Right atrium auricular region (tissue), 2 donors: ENCODE measurements around the gene FRAS1. TPM values are rescaled to one million over a fixed set of nuclear protein-coding genes. Genes with fewer than 3 reads are reported as not detected.

Experiments
- DNase-seq: peaks from one replicate; pipeline ENCODE4 v3.0.0-alpha.2; 2019; ENCODE audit warnings: low spot score
- H3K27ac ChIP-seq, 2 donors: fragments of 200-600 bp; sonication (generic); 1 replicate in 1 of 2; 2 replicates in 1 of 2; pipeline ENCODE4 v1.5.1; 2016 to 2019
- H3K27me3 ChIP-seq, 2 donors: fragments of 200-600 bp; sonication (generic); one replicate each; pipeline versions ENCODE4 v1.5.1 to v1.6.0; 2017 to 2019
- H3K36me3 ChIP-seq: fragments of 200-600 bp; sonication (generic); one replicate; pipeline ENCODE4 v1.5.1; 2016
- H3K4me1 ChIP-seq, 2 donors: fragments of 200-600 bp; sonication (generic); one replicate each; pipeline versions ENCODE4 v1.5.1 to v1.6.0; 2017 to 2019
- H3K4me3 ChIP-seq, 2 donors: fragments of 200-600 bp; sonication (generic); 1 replicate in 1 of 2; 2 replicates in 1 of 2; pipeline ENCODE4 v1.5.1; 2017 to 2019; ENCODE audit warnings: mild to moderate bottlenecking in 1 of 2, moderate library complexity in 1 of 2
- H3K9me3 ChIP-seq, 2 donors: fragments of 200-600 bp; sonication (generic); one replicate each; pipeline ENCODE4 v1.5.1; 2019
- CTCF ChIP-seq, 2 donors: fragments of 200-600 bp; sonication (generic); IDR thresholded peaks; one replicate each; pipeline ENCODE4 v1.5.1; 2019; ENCODE audit warnings: antibody characterized with exemption in 2 of 2
- total RNA-seq, 2 donors: library from RNA; depleted of rRNA; stranded (reverse); fragments of >200 nt; gene quantifications; one replicate each; pipeline ENCODE4 v1.1.0, GENCODE V29; 2016

FRAS1 gene
- total RNA-seq, 2 donors from 2014 or later, result 5.8 to 12.9 TPM

- DNase-seq, result no peak
These were observed 494.6 kb downstream of the FRAS1 start, which contains the start of gene ANXA3 for GRCh38 chr4:78551420-78552351. TSS of gene ANXA3 (plus strand) at chr4:78551770. CDS start at chr4:78554474, 2,704 bp downstream.

GRCh38 chr4:78552389-78553042, 495.4 kb downstream of the FRAS1 start:
- Histone ChIP-seq H3K36me3 (no peaks in the 10 kb centered on the region), H3K27me3 (no peaks in the 10 kb centered on the region), H3K9me3 (no peaks in the 10 kb centered on the region), H3K4me1 (peaks cover 0 to 8% of the 10 kb centered on the region in 2 donors), H3K4me3 (peak overlapping the region; percentile 51 to 67), H3K27ac (peak overlapping the region; percentile 79 to 81)
- TF ChIP-seq CTCF (IDR thresholded peaks at IDR 0.05), result no peak
- DNase-seq, result no peak

More at GRCh38 chr4:78551420-78552351, 494.6 kb downstream of the FRAS1 start, which contains the start of gene ANXA3:
- Histone ChIP-seq H3K27ac (peak within 1 kb of the TSS; percentile 79 to 81), H3K36me3 (no peaks in the 10 kb centered on the region), H3K4me3 (peak within 1 kb of the TSS; percentile 51 to 67), H3K9me3 (no peaks in the 10 kb centered on the region), H3K27me3 (no peaks in the 10 kb centered on the region), H3K4me1 (peaks cover 0 to 8% of the 10 kb centered on the region in 2 donors)
- TF ChIP-seq CTCF (IDR thresholded peaks at IDR 0.05), result no peak

GRCh38 chr4:78553043-78553396, 495.9 kb downstream of the FRAS1 start:
- no peaks in the 10 kb centered on the region for H3K27me3 ChIP-seq
- peak overlapping the region; percentile 79 to 81 for H3K27ac ChIP-seq
- H3K4me1 ChIP-seq, result peaks cover 0 to 8% of the 10 kb centered on the region in 2 donors
- H3K4me3 ChIP-seq, result peak overlapping the region; percentile 15 to 51
- TF ChIP-seq CTCF (IDR thresholded peaks at IDR 0.05), result no peak
- H3K9me3 ChIP-seq, result no peaks in the 10 kb centered on the region
- no peaks in the 10 kb centered on the region for H3K36me3 ChIP-seq
- no peak for DNase-seq

GRCh38 chr4:78553529-78554060, 496.5 kb downstream of the FRAS1 start:
- peak overlapping the region; percentile 79 to 81 for H3K27ac ChIP-seq

GRCh38 chr4:78556665-78557064, 499.5 kb downstream of the FRAS1 start:
- Histone ChIP-seq H3K9me3 (no peaks in the 10 kb centered on the region), H3K36me3 (no peaks in the 10 kb centered on the region), H3K4me3 (no peak overlapping the region), H3K27ac (peak overlapping the region in 1 of 2 donors; percentile 14), H3K4me1 (peaks cover 0 to 16% of the 10 kb centered on the region in 2 donors), H3K27me3 (no peaks in the 10 kb centered on the region)
- no peak for DNase-seq
- no peak for TF ChIP-seq CTCF (IDR thresholded peaks at IDR 0.05)

More at GRCh38 chr4:78553529-78554060, 496.5 kb downstream of the FRAS1 start:
- no peaks in the 10 kb centered on the region for H3K27me3 ChIP-seq
- H3K36me3 ChIP-seq, result no peaks in the 10 kb centered on the region
- H3K4me3 ChIP-seq, result peak overlapping the region in 1 of 2 donors; percentile 15
- no peaks in the 10 kb centered on the region for H3K9me3 ChIP-seq
- no peak for TF ChIP-seq CTCF (IDR thresholded peaks at IDR 0.05)
- H3K4me1 ChIP-seq, result peaks cover 0 to 8% of the 10 kb centered on the region in 2 donors
- DNase-seq, result no peak
